Stomach (tissue), 9 donors: ENCODE measurements around the gene TSPO2. TPM values are rescaled to one million over a fixed set of nuclear protein-coding genes. Genes with fewer than 3 reads are reported as not detected.

Experiments
- DNase-seq, 2 donors: peaks; one replicate each; pipeline versions ENCODE4 v3.0.0 to v3.0.0-alpha.2; 2013 to 2019
- H3K27ac ChIP-seq, 5 donors: fragments of 200-600 bp in 4 of 5; sonication (generic) in 4 of 5; one replicate each; pipeline ENCODE4 v1.5.1; 2013 to 2019; ENCODE audit warnings: mild to moderate bottlenecking in 1 of 5, moderate library complexity in 1 of 5
- H3K27me3 ChIP-seq, 3 donors: fragments of 200-600 bp; sonication (generic); one replicate each; pipeline ENCODE4 v1.5.1; 2017 to 2019; ENCODE audit warnings: mixed run types in 1 of 3
- H3K36me3 ChIP-seq, 4 donors: fragments of 200-600 bp; sonication (generic); 1 replicate in 3 of 4; 2 replicates in 1 of 4; pipeline ENCODE4 v1.5.1; 2016 to 2019
- H3K4me1 ChIP-seq, 4 donors: fragments of 200-600 bp; sonication (generic); one replicate each; pipeline ENCODE4 v1.5.1; 2016 to 2019
- H3K4me3 ChIP-seq, 4 donors: fragments of 200-600 bp; sonication (generic) in 3 of 4; one replicate each; pipeline ENCODE4 v1.5.1; 2016 to 2019; ENCODE audit warnings: mild to moderate bottlenecking in 1 of 4
- H3K9me3 ChIP-seq, 4 donors: fragments of 200-600 bp; sonication (generic); one replicate each; pipeline ENCODE4 v1.5.1; 2016 to 2019
- EP300 ChIP-seq: sonication (generic); formaldehyde crosslinking; IDR thresholded peaks from one replicate; pipeline ENCODE4 v1.6.1; 2017; ENCODE audit warnings: antibody characterized with exemption
- POLR2A ChIP-seq, 4 donors: fragments of 450-650 bp; IDR thresholded peaks; one replicate each; pipeline ENCODE4 v1.6.1; 2016; ENCODE audit warnings: antibody characterized with exemption in 4 of 4, control low read depth in 2 of 4, mild to moderate bottlenecking in 1 of 4, moderate library complexity in 1 of 4
- POLR2AphosphoS5 ChIP-seq, 3 donors: sonication (generic); formaldehyde crosslinking; IDR thresholded peaks; one replicate each; pipeline ENCODE4 v1.6.1; 2016; ENCODE audit warnings: antibody characterized with exemption in 3 of 3
- WGBS, 5 donors: extraction: QIAGEN DNeasy Blood & Tissue Kit in 3 of 5; methylation state at CpG; one replicate each; pipeline versions ENCODE4 v1.1.5 to v1.1.7; 2013 to 2018; 5-methylcytosine and 5-hydroxymethylcytosine counted together
- intact Hi-C: fragments of 100-400 bp; cut with DNase I; formaldehyde crosslinking; loops from one replicate; pipeline ENCODE4 v1.15.1; 2023; ENCODE audit warnings: low total_unique reads
- polyA plus RNA-seq, 3 donors: library from polyadenylated mRNA; stranded (reverse); fragments of 200-250 nt; gene quantifications; one replicate each; pipeline ENCODE4 v1.2.3, GENCODE V29; 2013
- total RNA-seq, 5 donors: library from RNA; depleted of rRNA; stranded (reverse); fragments of >200 nt; gene quantifications; one replicate each; pipeline versions ENCODE4 v1.1.0 to v1.2.3, GENCODE V29; 2014 to 2016
- TF ChIP-seq, protein P1 (sequence below), 7 experiments: fragments of 450-650 bp in 4 of 7; fragments of 200-600 bp in 3 of 7; sonication (generic) in 3 of 7; IDR thresholded peaks; one replicate each; pipeline ENCODE4 v1.5.1; 2016 to 2019; ENCODE audit warnings: antibody characterized with exemption in 7 of 7, control low read depth in 2 of 7, mild to moderate bottlenecking in 1 of 7
- donor health status: healthy with polysubstance abuse.
- donor health status: Bipolar disorder and iron deficiency.
- donor health status: healthy.

TSPO2 gene
- total and polyA plus RNA-seq, 8 donors: 0.15 to 1.4 (median 0.92) TPM; not detected in 5

DNA sequence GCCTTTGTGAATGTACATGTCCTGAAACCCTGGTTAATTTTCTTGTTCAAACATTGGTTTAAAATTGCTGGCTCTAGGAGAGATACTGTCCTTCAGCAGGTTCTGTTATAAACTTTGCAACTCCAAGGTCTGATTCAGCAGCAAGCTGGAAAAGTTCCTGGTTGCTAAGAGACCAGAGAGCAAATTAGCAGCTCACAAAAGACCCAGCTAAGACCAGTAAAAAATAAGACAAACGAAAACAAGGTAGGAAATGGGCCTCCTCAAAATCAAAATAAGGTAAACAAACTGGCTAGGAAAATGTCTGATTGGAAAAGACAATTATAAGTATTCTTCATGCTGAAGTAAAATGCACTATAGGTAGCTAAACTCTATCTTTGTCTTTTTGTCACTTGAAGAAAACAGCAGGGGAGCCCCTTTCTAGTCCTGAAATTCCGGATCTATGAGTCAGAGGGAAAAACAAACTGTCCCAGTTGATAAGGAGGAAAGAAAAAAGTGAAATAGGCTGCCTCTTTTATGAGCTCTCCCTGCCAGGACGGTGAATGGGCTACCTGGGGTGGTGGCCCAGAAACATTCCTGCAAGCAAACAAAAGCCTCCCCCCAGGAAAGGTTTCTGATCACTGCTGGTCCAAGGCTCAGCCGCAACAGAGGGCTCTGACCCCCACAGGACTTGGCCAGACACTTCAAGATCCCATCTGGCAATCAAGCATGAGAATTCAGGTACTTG lies 44.9 kb upstream of the TSPO2 start:
- H3K4me3 ChIP-seq: no peak overlapping the region
- H3K36me3 ChIP-seq: no peaks in the 10 kb centered on the region
- intact Hi-C loops: no loop called here
- peak; percentile 67 to 80 for DNase-seq
- 22 to 33% (median 22%) methylated on average over 4 of the region's 4 CpGs for WGBS, 5 donors
- no peak for TF ChIP-seq EP300
- peak in 2 of 3 donors; percentile 13 to 56 for TF ChIP-seq POLR2AphosphoS5 (IDR thresholded peaks at IDR 0.05)
- TF ChIP-seq POLR2A (IDR thresholded peaks at IDR 0.05): no peak
- TF ChIP-seq, protein P1, sequence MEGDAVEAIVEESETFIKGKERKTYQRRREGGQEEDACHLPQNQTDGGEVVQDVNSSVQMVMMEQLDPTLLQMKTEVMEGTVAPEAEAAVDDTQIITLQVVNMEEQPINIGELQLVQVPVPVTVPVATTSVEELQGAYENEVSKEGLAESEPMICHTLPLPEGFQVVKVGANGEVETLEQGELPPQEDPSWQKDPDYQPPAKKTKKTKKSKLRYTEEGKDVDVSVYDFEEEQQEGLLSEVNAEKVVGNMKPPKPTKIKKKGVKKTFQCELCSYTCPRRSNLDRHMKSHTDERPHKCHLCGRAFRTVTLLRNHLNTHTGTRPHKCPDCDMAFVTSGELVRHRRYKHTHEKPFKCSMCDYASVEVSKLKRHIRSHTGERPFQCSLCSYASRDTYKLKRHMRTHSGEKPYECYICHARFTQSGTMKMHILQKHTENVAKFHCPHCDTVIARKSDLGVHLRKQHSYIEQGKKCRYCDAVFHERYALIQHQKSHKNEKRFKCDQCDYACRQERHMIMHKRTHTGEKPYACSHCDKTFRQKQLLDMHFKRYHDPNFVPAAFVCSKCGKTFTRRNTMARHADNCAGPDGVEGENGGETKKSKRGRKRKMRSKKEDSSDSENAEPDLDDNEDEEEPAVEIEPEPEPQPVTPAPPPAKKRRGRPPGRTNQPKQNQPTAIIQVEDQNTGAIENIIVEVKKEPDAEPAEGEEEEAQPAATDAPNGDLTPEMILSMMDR (IDR thresholded peaks at IDR 0.05): no peak
- H3K27me3 ChIP-seq: no peaks in the 10 kb centered on the region
- H3K9me3 ChIP-seq: no peaks in the 10 kb centered on the region
- peaks cover 23 to 52% (median 39%) of the 10 kb centered on the region in 4 donors for H3K4me1 ChIP-seq
- H3K27ac ChIP-seq: peak overlapping the region; percentile 75 to 85 (median 82)

DNA sequence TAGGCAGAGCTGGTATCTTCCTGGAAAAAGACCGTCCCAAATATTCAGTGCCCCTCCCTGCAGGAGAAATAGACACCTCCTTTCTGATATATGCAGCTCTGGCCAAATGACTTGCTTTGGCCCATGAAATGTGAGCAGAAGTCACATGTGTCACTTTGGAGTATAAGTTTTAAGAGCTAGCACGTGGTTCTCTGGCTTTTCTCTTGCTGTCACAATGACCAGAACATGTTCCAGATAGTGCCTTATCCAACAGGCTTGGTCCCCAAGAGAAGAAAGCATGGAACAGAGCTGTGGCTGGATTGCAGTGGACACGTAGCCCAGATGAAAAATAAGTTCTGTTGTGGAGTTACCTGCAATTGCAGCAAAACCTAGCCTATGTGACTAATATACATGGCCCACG lies 43.6 kb upstream of the TSPO2 start:
- peaks cover 23 to 52% (median 39%) of the 10 kb centered on the region in 4 donors for H3K4me1 ChIP-seq
- no peak overlapping the region for H3K4me3 ChIP-seq
- DNase-seq: no peak
- no peaks in the 10 kb centered on the region for H3K9me3 ChIP-seq
- TF ChIP-seq POLR2A (IDR thresholded peaks at IDR 0.05): no peak
- TF ChIP-seq, protein P1 (IDR thresholded peaks at IDR 0.05): no peak
- no peak for TF ChIP-seq POLR2AphosphoS5 (IDR thresholded peaks at IDR 0.05)
- TF ChIP-seq EP300: no peak
- no peaks in the 10 kb centered on the region for H3K36me3 ChIP-seq
- 60 to 81% (median 61%) methylated on average over 4 of the region's 4 CpGs for WGBS, 5 donors
- H3K27me3 ChIP-seq: no peaks in the 10 kb centered on the region
- peak overlapping the region; percentile 42 to 85 (median 82) for H3K27ac ChIP-seq
- intact Hi-C loops: no loop called here

DNA sequence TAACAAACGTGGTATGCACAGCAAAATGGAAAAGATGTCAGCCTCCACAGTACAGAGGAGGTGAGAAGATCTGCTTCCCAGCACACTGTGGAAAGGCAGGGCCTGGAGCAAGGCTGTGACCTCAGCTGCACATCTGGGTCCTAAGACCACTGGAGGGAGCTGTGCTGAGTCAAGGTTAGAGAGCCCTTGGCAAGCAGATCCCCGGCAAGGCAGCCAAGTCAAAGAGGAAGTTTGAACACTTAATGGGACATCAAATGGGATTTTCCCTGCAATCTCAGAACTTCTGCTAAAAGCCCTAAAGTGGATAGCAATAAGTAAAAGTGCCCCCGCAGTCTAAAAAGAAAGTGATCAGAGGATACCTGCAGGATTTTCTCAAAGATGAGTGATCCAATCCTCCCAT lies 42.7 kb upstream of the TSPO2 start:
- no peak for TF ChIP-seq EP300
- TF ChIP-seq, protein P1 (IDR thresholded peaks at IDR 0.05): peak in 4 of 7 experiments; percentile 13 to 46 (median 20)
- peak in 2 of 3 donors; percentile 9 to 17 for TF ChIP-seq POLR2AphosphoS5 (IDR thresholded peaks at IDR 0.05)
- no peak for TF ChIP-seq POLR2A (IDR thresholded peaks at IDR 0.05)
- intact Hi-C loops: no loop called here
- H3K4me1 ChIP-seq: peaks cover 23 to 47% (median 39%) of the 10 kb centered on the region in 4 donors

GRCh38 chr6:41000248-41000647 lies 42.0 kb upstream of the TSPO2 start:
- 53 to 61% (median 57%) methylated on average over 4 of the region's 4 CpGs for whole genome bisulfite sequencing, 5 donors
- H3K27ac ChIP-seq: peak overlapping the region in 4 of 5 donors; percentile 1 to 85 (median 84)
- H3K36me3 ChIP-seq: no peaks in the 10 kb centered on the region
- H3K4me3 ChIP-seq: no peak overlapping the region
- H3K27me3 ChIP-seq: no peaks in the 10 kb centered on the region
- TF ChIP-seq POLR2A (IDR thresholded peaks at IDR 0.05): no peak
- TF ChIP-seq POLR2AphosphoS5 (IDR thresholded peaks at IDR 0.05): no peak
- TF ChIP-seq, protein P1 (IDR thresholded peaks at IDR 0.05): no peak
- TF ChIP-seq EP300: no peak
- H3K4me1 ChIP-seq: peaks cover 23 to 47% (median 39%) of the 10 kb centered on the region in 4 donors
- intact Hi-C loops: no loop called here
- H3K9me3 ChIP-seq: no peaks in the 10 kb centered on the region
- DNase-seq: peak in 1 of 2 donors; percentile 35

More for the DNA sequence above, 42.7 kb upstream of the TSPO2 start:
- DNase-seq: peak; percentile 69 to 79
- peak overlapping the region; percentile 1 to 85 (median 82) for H3K27ac ChIP-seq
- 15 to 24% (median 21%) methylated on average over 3 of the region's 3 CpGs for WGBS, 5 donors
- H3K27me3 ChIP-seq: no peaks in the 10 kb centered on the region
- H3K36me3 ChIP-seq: no peaks in the 10 kb centered on the region
- no peaks in the 10 kb centered on the region for H3K9me3 ChIP-seq
- no peak overlapping the region for H3K4me3 ChIP-seq
